Activated T-helper 1 cell treated with anti-CD3 and anti-CD28 coated beads, Interleukin-12 subunit alpha, Interleukin-12 subunit beta, Interleukin-2, Interleukin-4 antibody, amounts not matched to agents 30 ng/mL and 10 ng/mL and 1 ng/mL, durations not matched to agents 14 hours and 24 hours and 36 hours (primary cell): Measurements from ENCODE around the gene UROC1. TPM values are rescaled to one million over a fixed set of nuclear protein-coding genes. Genes with fewer than 3 reads are reported as not detected.

Source experiments
- DNase-seq: peaks from one replicate; pipeline ENCODE4 v3.0.0; 2021; ENCODE audit warnings: low spot score
- H3K27ac Mint-ChIP-seq: one replicate; pipeline ENCODE4 v1.8.0; 2021; ENCODE audit warnings: mild to moderate bottlenecking, mixed read lengths
- H3K27me3 Mint-ChIP-seq: one replicate; pipeline ENCODE4 v1.8.0; 2022; ENCODE audit warnings: mild to moderate bottlenecking, moderate library complexity, mixed read lengths; ENCODE audit not compliant: insufficient read depth
- H3K36me3 Mint-ChIP-seq: one replicate; pipeline ENCODE4 v1.8.0; 2021; ENCODE audit warnings: low read depth, mixed read lengths
- H3K4me1 Mint-ChIP-seq: one replicate; pipeline ENCODE4 v1.8.0; 2021; ENCODE audit warnings: low read depth, mixed read lengths
- H3K4me3 Mint-ChIP-seq: one replicate; pipeline ENCODE4 v1.8.0; 2021; ENCODE audit warnings: mild to moderate bottlenecking, moderate library complexity, mixed read lengths
- H3K9me3 Mint-ChIP-seq: one replicate; pipeline ENCODE4 v1.8.0; 2021; ENCODE audit warnings: mixed read lengths
- intact Hi-C: fragments of 100-400 bp; cut with micrococcal nuclease; formaldehyde crosslinking; loops from one replicate; pipeline ENCODE4 v1.15.1; 2024
- total RNA-seq: library from RNA; stranded (reverse); gene quantifications from 2 replicates; pipeline ENCODE4 v1.2.3, GENCODE V29; 2022

UROC1 gene
- total RNA-seq, 1 donor from 2014 or later, result not detected

- no peaks in the 10 kb centered on the region for H3K4me1 Mint-ChIP-seq
- intact Hi-C loops, result no loop called here
- no peaks in the 10 kb centered on the region for H3K36me3 Mint-ChIP-seq
- no peak for DNase-seq
- no peak overlapping the region for H3K4me3 Mint-ChIP-seq
- no peaks in the 10 kb centered on the region for H3K27me3 Mint-ChIP-seq
- no peaks in the 10 kb centered on the region for H3K9me3 Mint-ChIP-seq
- no peak overlapping the region for H3K27ac Mint-ChIP-seq
Measured at GRCh38 chr3:126512916-126513650, 4.5 kb downstream of the UROC1 start.

GRCh38 chr3:126512026-126512425 is 5.5 kb downstream of the UROC1 start:
- no peaks in the 10 kb centered on the region for H3K27me3 Mint-ChIP-seq

GRCh38 chr3:126511291-126511690 is 6.3 kb downstream of the UROC1 start:
- intact Hi-C loops, result no loop called here
- Mint-ChIP-seq H3K4me1 (no peaks in the 10 kb centered on the region), H3K9me3 (no peaks in the 10 kb centered on the region), H3K4me3 (no peak overlapping the region), H3K27ac (no peak overlapping the region), H3K36me3 (no peaks in the 10 kb centered on the region), H3K27me3 (no peaks in the 10 kb centered on the region)
- no peak for DNase-seq

More at GRCh38 chr3:126512026-126512425, 5.5 kb downstream of the UROC1 start:
- H3K4me3 Mint-ChIP-seq, result no peak overlapping the region
- H3K4me1 Mint-ChIP-seq, result no peaks in the 10 kb centered on the region
- intact Hi-C loops, result no loop called here
- H3K9me3 Mint-ChIP-seq, result no peaks in the 10 kb centered on the region
- no peak overlapping the region for H3K27ac Mint-ChIP-seq
- H3K36me3 Mint-ChIP-seq, result no peaks in the 10 kb centered on the region
- DNase-seq, result no peak

- Mint-ChIP-seq H3K4me1 (no peaks in the 10 kb centered on the region), H3K36me3 (no peaks in the 10 kb centered on the region), H3K27me3 (no peaks in the 10 kb centered on the region), H3K27ac (no peak overlapping the region), H3K9me3 (no peaks in the 10 kb centered on the region), H3K4me3 (no peak overlapping the region)
- intact Hi-C loops, result no loop called here
- DNase-seq, result no peak
Measured at GRCh38 chr3:126510308-126510910, 7.2 kb downstream of the UROC1 start.

- H3K27me3 Mint-ChIP-seq, result no peaks in the 10 kb centered on the region
- H3K36me3 Mint-ChIP-seq, result no peaks in the 10 kb centered on the region
- H3K4me3 Mint-ChIP-seq, result no peak overlapping the region
- intact Hi-C loops, result no loop called here
- no peaks in the 10 kb centered on the region for H3K9me3 Mint-ChIP-seq
- H3K4me1 Mint-ChIP-seq, result no peaks in the 10 kb centered on the region
- no peak overlapping the region for H3K27ac Mint-ChIP-seq
- no peak for DNase-seq
Measured at GRCh38 chr3:126509597-126510307, 7.8 kb downstream of the UROC1 start.

GRCh38 chr3:126508564-126508964 is 9.0 kb downstream of the UROC1 start:
- no peak for DNase-seq
- Mint-ChIP-seq H3K36me3 (no peaks in the 10 kb centered on the region), H3K4me3 (no peak overlapping the region)

GRCh38 chr3:126507886-126508285 is 9.7 kb downstream of the UROC1 start:
- H3K27ac Mint-ChIP-seq, result no peak overlapping the region
- intact Hi-C loops, result no loop called here
- no peaks in the 10 kb centered on the region for H3K9me3 Mint-ChIP-seq
- H3K36me3 Mint-ChIP-seq, result no peaks in the 10 kb centered on the region
- H3K4me1 Mint-ChIP-seq, result no peaks in the 10 kb centered on the region
- no peak overlapping the region for H3K4me3 Mint-ChIP-seq
- peaks cover 3% of the 10 kb centered on the region for H3K27me3 Mint-ChIP-seq
- DNase-seq, result no peak

More at GRCh38 chr3:126508564-126508964, 9.0 kb downstream of the UROC1 start:
- no peaks in the 10 kb centered on the region for H3K4me1 Mint-ChIP-seq
- peaks cover 3% of the 10 kb centered on the region for H3K27me3 Mint-ChIP-seq
- H3K27ac Mint-ChIP-seq, result no peak overlapping the region
- intact Hi-C loops, result no loop called here
- H3K9me3 Mint-ChIP-seq, result no peaks in the 10 kb centered on the region

GRCh38 chr3:126503701-126504100 is 13.9 kb downstream of the UROC1 start:
- Mint-ChIP-seq H3K27me3 (peaks cover 3% of the 10 kb centered on the region), H3K36me3 (no peaks in the 10 kb centered on the region), H3K4me1 (no peaks in the 10 kb centered on the region), H3K27ac (no peak overlapping the region), H3K4me3 (no peak overlapping the region), H3K9me3 (no peaks in the 10 kb centered on the region)
- intact Hi-C loops, result no loop called here
- no peak for DNase-seq

- Mint-ChIP-seq H3K4me1 (no peaks in the 10 kb centered on the region), H3K9me3 (no peaks in the 10 kb centered on the region), H3K36me3 (no peaks in the 10 kb centered on the region), H3K27me3 (peaks cover 3% of the 10 kb centered on the region), H3K4me3 (no peak overlapping the region), H3K27ac (no peak overlapping the region)
- intact Hi-C loops, result no loop called here
- no peak for DNase-seq
Measured at GRCh38 chr3:126502656-126503055, 14.9 kb downstream of the UROC1 start.

- Mint-ChIP-seq H3K27ac (no peak overlapping the region), H3K36me3 (no peaks in the 10 kb centered on the region), H3K4me3 (no peak overlapping the region), H3K27me3 (peaks cover 3% of the 10 kb centered on the region), H3K4me1 (peaks cover 7% of the 10 kb centered on the region), H3K9me3 (no peaks in the 10 kb centered on the region)
- DNase-seq, result no peak
- intact Hi-C loops, result no loop called here
Measured at GRCh38 chr3:126501736-126502135, 15.8 kb downstream of the UROC1 start.

GRCh38 chr3:126501054-126501453 is 16.5 kb downstream of the UROC1 start:
- intact Hi-C loops, result no loop called here
- no peak overlapping the region for H3K27ac Mint-ChIP-seq
- peaks cover 3% of the 10 kb centered on the region for H3K27me3 Mint-ChIP-seq
- peaks cover 7% of the 10 kb centered on the region for H3K4me1 Mint-ChIP-seq
- no peak for DNase-seq
- H3K4me3 Mint-ChIP-seq, result no peak overlapping the region
- no peaks in the 10 kb centered on the region for H3K9me3 Mint-ChIP-seq
- H3K36me3 Mint-ChIP-seq, result no peaks in the 10 kb centered on the region

GRCh38 chr3:126500016-126500415 is 17.6 kb downstream of the UROC1 start:
- Mint-ChIP-seq H3K27me3 (peaks cover 3% of the 10 kb centered on the region), H3K36me3 (no peaks in the 10 kb centered on the region), H3K9me3 (no peaks in the 10 kb centered on the region), H3K27ac (no peak overlapping the region), H3K4me3 (no peak overlapping the region), H3K4me1 (peaks cover 7% of the 10 kb centered on the region)
- DNase-seq, result no peak
- intact Hi-C loops, result no loop called here

- H3K27ac Mint-ChIP-seq, result no peak overlapping the region
Measured at GRCh38 chr3:126499401-126499800, 18.2 kb downstream of the UROC1 start.

More at GRCh38 chr3:126499401-126499800, 18.2 kb downstream of the UROC1 start:
- no peaks in the 10 kb centered on the region for H3K36me3 Mint-ChIP-seq
- H3K9me3 Mint-ChIP-seq, result no peaks in the 10 kb centered on the region
- H3K4me3 Mint-ChIP-seq, result no peak overlapping the region
- no peak for DNase-seq
- H3K27me3 Mint-ChIP-seq, result peaks cover under 1% of the 10 kb centered on the region
- peaks cover 7% of the 10 kb centered on the region for H3K4me1 Mint-ChIP-seq
- intact Hi-C loops, result no loop called here
